ENCODE results near the gene LBR.

The LBR gene

DNA sequence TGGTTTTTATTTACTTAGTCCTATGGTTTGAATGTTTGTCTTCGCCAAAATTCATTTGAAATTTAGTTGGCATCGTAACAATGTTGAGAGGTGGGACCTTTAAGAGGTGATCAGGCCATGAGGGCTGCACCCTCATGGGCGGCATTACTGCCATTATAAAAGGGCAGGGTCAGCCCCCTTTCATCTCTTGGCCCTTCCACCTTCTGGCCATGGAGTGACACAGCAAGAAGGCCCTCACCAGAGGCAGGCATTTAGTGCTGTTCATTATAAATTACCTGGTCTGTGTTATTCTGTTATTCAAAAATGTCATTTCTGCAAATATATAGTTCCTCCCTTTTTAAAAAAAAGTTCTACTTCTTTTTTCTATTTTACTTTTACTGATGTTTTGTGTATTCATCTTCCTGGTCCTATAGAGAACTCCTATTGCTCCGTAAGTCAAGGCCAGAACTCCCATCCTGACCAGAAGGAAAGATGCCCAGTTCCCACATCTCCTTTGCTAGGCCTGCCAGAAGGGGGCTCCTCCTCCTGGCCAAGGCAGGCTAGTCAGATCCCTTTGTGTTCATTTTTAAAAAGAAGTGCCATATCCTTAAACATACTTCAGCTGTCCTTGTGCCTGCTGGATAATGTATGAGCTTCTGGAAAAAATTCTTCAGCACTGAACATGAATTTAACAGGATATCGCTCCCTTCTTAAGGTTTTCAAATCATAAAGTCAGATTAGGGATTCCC is 10.0 kb upstream of the LBR start:
- TF ChIP-seq, protein P1, sequence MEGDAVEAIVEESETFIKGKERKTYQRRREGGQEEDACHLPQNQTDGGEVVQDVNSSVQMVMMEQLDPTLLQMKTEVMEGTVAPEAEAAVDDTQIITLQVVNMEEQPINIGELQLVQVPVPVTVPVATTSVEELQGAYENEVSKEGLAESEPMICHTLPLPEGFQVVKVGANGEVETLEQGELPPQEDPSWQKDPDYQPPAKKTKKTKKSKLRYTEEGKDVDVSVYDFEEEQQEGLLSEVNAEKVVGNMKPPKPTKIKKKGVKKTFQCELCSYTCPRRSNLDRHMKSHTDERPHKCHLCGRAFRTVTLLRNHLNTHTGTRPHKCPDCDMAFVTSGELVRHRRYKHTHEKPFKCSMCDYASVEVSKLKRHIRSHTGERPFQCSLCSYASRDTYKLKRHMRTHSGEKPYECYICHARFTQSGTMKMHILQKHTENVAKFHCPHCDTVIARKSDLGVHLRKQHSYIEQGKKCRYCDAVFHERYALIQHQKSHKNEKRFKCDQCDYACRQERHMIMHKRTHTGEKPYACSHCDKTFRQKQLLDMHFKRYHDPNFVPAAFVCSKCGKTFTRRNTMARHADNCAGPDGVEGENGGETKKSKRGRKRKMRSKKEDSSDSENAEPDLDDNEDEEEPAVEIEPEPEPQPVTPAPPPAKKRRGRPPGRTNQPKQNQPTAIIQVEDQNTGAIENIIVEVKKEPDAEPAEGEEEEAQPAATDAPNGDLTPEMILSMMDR (IDR thresholded peaks at IDR 0.05; ENCODE audit: poor library complexity, severe bottlenecking): peak; percentile 33
- DNase-seq (ENCODE audit: low spot score) (no peak), ATAC-seq (ENCODE audit: low read depth) (no peak)
- Histone ChIP-seq H3K27me3 (ENCODE audit: insufficient read depth, poor library complexity, severe bottlenecking) (no peaks in the 10 kb centered on the region), H3K9me3 (ENCODE audit: severe bottlenecking) (no peaks in the 10 kb centered on the region), H3K4me1 (ENCODE audit: insufficient read depth, poor library complexity, severe bottlenecking) (no peaks in the 10 kb centered on the region), H3K4me3 (ENCODE audit: severe bottlenecking) (no peak overlapping the region), H3K27ac (ENCODE audit: poor library complexity, severe bottlenecking) (no peak overlapping the region), H3K36me3 (ENCODE audit: low read depth) (no peaks in the 10 kb centered on the region)

DNA sequence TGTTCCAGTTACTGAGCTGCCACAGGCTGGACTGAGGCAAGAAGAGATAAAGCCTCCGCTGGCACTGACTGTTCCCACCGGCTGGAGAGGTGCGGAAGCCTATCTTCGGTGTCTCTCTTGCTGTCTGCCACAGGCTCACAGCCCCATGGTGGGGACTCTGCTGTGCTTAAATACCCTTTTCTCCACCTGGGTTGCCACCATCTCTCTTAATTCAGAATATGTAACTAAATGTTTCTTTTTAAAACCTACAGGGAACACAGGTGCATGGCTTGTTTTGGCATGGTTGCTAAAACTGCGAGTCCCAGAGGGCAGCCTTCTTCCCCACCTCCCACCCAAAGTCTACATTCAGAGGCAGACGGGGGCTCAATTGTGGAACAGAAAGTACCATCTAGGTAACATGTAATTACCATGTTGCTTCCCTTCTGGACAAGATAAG is 8.1 kb upstream of the LBR start:
- Histone ChIP-seq H3K36me3 (ENCODE audit: low read depth) (no peaks in the 10 kb centered on the region), H3K4me1 (ENCODE audit: insufficient read depth, poor library complexity, severe bottlenecking) (no peaks in the 10 kb centered on the region), H3K27me3 (ENCODE audit: insufficient read depth, poor library complexity, severe bottlenecking) (no peaks in the 10 kb centered on the region), H3K9me3 (ENCODE audit: severe bottlenecking) (no peaks in the 10 kb centered on the region), H3K4me3 (ENCODE audit: severe bottlenecking) (no peak overlapping the region), H3K27ac (ENCODE audit: poor library complexity, severe bottlenecking) (no peak overlapping the region)
- DNase-seq (ENCODE audit: low spot score) (no peak), ATAC-seq (ENCODE audit: low read depth) (no peak)
- TF ChIP-seq, protein P1 (IDR thresholded peaks at IDR 0.05; ENCODE audit: poor library complexity, severe bottlenecking): no peak

DNA sequence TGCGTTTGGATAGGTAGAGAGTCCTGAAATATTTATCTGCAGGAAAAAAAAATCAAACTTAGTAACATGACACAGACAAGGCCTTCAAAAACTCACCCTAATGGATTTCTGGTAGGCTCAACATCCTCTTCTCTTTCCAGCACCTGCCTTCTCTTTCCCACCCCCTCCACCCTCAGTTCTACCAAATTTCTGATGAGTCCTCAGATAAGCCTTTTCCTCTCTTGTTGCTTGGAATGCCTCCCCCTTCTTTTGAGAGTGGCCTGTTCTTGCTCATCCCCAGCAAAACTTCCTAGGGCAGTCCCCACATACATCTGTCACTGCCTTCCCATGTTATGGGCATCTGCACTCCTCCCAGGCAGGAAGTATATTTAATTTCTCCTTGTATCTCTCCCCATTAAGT is 7.6 kb upstream of the LBR start:
- H3K4me3 ChIP-seq (ENCODE audit: severe bottlenecking): no peak overlapping the region
- no peaks in the 10 kb centered on the region for H3K4me1 ChIP-seq (ENCODE audit: insufficient read depth, poor library complexity, severe bottlenecking)
- H3K36me3 ChIP-seq (ENCODE audit: low read depth): no peaks in the 10 kb centered on the region
- H3K27me3 ChIP-seq (ENCODE audit: insufficient read depth, poor library complexity, severe bottlenecking): no peaks in the 10 kb centered on the region
- H3K9me3 ChIP-seq (ENCODE audit: severe bottlenecking): no peaks in the 10 kb centered on the region
- H3K27ac ChIP-seq (ENCODE audit: poor library complexity, severe bottlenecking): no peak overlapping the region
- DNase-seq (ENCODE audit: low spot score) (no peak), ATAC-seq (ENCODE audit: low read depth) (no peak)
- TF ChIP-seq, protein P1 (IDR thresholded peaks at IDR 0.05; ENCODE audit: poor library complexity, severe bottlenecking): no peak

DNA sequence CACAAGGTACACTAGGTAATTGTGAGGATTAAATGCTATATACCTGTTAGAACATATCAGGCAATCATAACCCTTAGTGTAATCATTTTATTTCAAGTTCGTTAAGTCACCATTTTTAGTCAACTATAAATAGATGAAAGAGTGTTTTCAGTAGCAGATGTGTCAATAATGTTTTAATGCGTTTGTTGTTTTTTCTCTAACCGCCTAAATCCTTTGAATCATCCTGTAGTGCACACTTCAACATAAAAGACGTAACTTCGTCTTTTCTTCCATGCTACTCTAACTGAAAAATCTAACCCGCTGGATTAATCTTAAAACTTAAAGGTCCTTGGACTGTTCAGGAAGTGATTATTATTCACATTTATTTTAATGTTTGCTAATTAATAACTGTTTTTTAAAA is 7.2 kb upstream of the LBR start:
- no peaks in the 10 kb centered on the region for H3K9me3 ChIP-seq (ENCODE audit: severe bottlenecking)
- no peak overlapping the region for H3K27ac ChIP-seq (ENCODE audit: poor library complexity, severe bottlenecking)

DNA sequence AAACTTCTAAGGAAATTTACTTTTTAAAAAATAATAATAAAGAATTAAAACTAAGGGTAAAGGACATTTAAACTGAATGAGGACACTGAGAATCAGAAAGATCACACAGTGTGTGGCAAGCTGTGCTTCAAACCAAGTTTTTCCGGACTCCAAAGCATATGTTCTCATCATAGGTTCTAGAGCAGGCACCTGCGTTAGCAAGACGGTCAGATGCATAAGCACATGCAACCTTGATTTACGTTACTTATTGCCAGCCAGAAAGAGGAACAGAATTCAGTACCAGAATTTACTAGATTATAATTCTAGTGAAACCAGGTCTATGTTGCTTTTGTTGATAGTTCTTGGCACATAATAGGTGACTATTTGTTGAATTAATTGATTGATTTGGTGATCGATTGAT is 6.2 kb upstream of the LBR start:
- Histone ChIP-seq H3K9me3 (ENCODE audit: severe bottlenecking) (no peaks in the 10 kb centered on the region), H3K4me1 (ENCODE audit: insufficient read depth, poor library complexity, severe bottlenecking) (peaks cover 2% of the 10 kb centered on the region), H3K27ac (ENCODE audit: poor library complexity, severe bottlenecking) (no peak overlapping the region), H3K4me3 (ENCODE audit: severe bottlenecking) (no peak overlapping the region), H3K27me3 (ENCODE audit: insufficient read depth, poor library complexity, severe bottlenecking) (no peaks in the 10 kb centered on the region), H3K36me3 (ENCODE audit: low read depth) (no peaks in the 10 kb centered on the region)
- DNase-seq (ENCODE audit: low spot score): no peak
- TF ChIP-seq, protein P1 (IDR thresholded peaks at IDR 0.05; ENCODE audit: poor library complexity, severe bottlenecking): no peak
- no peak for ATAC-seq (ENCODE audit: low read depth)

More for the DNA sequence above, 7.2 kb upstream of the LBR start:
- H3K36me3 ChIP-seq (ENCODE audit: low read depth): no peaks in the 10 kb centered on the region
- ATAC-seq (ENCODE audit: low read depth) (no peak), DNase-seq (ENCODE audit: low spot score) (no peak)
- TF ChIP-seq, protein P1 (IDR thresholded peaks at IDR 0.05; ENCODE audit: poor library complexity, severe bottlenecking): no peak
- no peaks in the 10 kb centered on the region for H3K4me1 ChIP-seq (ENCODE audit: insufficient read depth, poor library complexity, severe bottlenecking)
- no peaks in the 10 kb centered on the region for H3K27me3 ChIP-seq (ENCODE audit: insufficient read depth, poor library complexity, severe bottlenecking)
- no peak overlapping the region for H3K4me3 ChIP-seq (ENCODE audit: severe bottlenecking)

All from RWPE2 (cell line).